Osteocyte (in vitro differentiated cells): ENCODE results near the gene ATXN1L. TPM values are rescaled to one million over a fixed set of nuclear protein-coding genes. Genes with fewer than 3 reads are reported as not detected.
"Not testable (repeated sequence)": the region's sequence is repeated elsewhere in the genome, so short reads cannot be mapped to it uniquely, and the experiment has no call there.

Experiments
- DNase-seq: peaks from one replicate; pipeline ENCODE4 v3.0.0; 2021; ENCODE audit warnings: mixed read lengths; ENCODE audit not compliant: unreplicated experiment; ENCODE audit errors: extremely low spot score
- H3K27ac Mint-ChIP-seq: one replicate; pipeline ENCODE4 v1.8.0; 2021; ENCODE audit warnings: mild to moderate bottlenecking, mixed read lengths; ENCODE audit not compliant: unreplicated experiment
- H3K27me3 Mint-ChIP-seq: one replicate; pipeline ENCODE4 v1.8.0; 2021; ENCODE audit warnings: mixed read lengths; ENCODE audit not compliant: unreplicated experiment
- H3K36me3 Mint-ChIP-seq: one replicate; pipeline ENCODE4 v1.8.0; 2021; ENCODE audit warnings: mixed read lengths; ENCODE audit not compliant: unreplicated experiment
- H3K4me1 Mint-ChIP-seq: one replicate; pipeline ENCODE4 v1.8.0; 2021; ENCODE audit warnings: mixed read lengths; ENCODE audit not compliant: unreplicated experiment
- H3K4me3 Mint-ChIP-seq: one replicate; pipeline ENCODE4 v1.8.0; 2021; ENCODE audit warnings: mild to moderate bottlenecking, moderate library complexity, mixed read lengths; ENCODE audit not compliant: unreplicated experiment
- H3K9me3 Mint-ChIP-seq: one replicate; pipeline ENCODE4 v1.8.0; 2021; ENCODE audit warnings: mixed read lengths; ENCODE audit not compliant: unreplicated experiment
- CTCF ChIP-seq: fragments of 200-600 bp; sonication (generic); IDR thresholded peaks from 2 replicates; pipeline ENCODE4 v1.5.0; 2021; ENCODE audit warnings: antibody characterized with exemption, mild to moderate bottlenecking, moderate library complexity
- total RNA-seq: library from RNA; stranded (reverse); gene quantifications from 2 replicates; pipeline ENCODE4 v1.2.1, GENCODE V29; 2021

Gene ATXN1L
- total RNA-seq, 1 donor from 2014 or later = 30.9 TPM

GRCh38 chr16:71865173-71865863, 19.5 kb downstream of the ATXN1L start:
- Mint-ChIP-seq H3K27ac (no peak overlapping the region), H3K4me1 (no peaks in the 10 kb centered on the region), H3K9me3 (no peaks in the 10 kb centered on the region), H3K36me3 (peaks cover 35% of the 10 kb centered on the region), H3K27me3 (no peaks in the 10 kb centered on the region), H3K4me3 (no peak overlapping the region)
- DNase-seq = no peak
- TF ChIP-seq CTCF = no peak

GRCh38 chr16:71867175-71867574, 21.4 kb downstream of the ATXN1L start:
- DNase-seq, H3K4me1 Mint-ChIP-seq, H3K9me3 Mint-ChIP-seq, H3K27me3 Mint-ChIP-seq, H3K4me3 Mint-ChIP-seq, H3K27ac Mint-ChIP-seq: not testable (repeated sequence)
- H3K36me3 Mint-ChIP-seq = peaks cover 25% of the 10 kb centered on the region

- Mint-ChIP-seq H3K9me3 (no peaks in the 10 kb centered on the region), H3K4me3 (no peak overlapping the region), H3K27me3 (no peaks in the 10 kb centered on the region), H3K27ac (no peak overlapping the region), H3K36me3 (peaks cover 25% of the 10 kb centered on the region), H3K4me1 (no peaks in the 10 kb centered on the region)
- no peak for TF ChIP-seq CTCF
- no peak for DNase-seq
Measured at GRCh38 chr16:71867939-71868338, 22.2 kb downstream of the ATXN1L start.

GRCh38 chr16:71869089-71869488, 23.3 kb downstream of the ATXN1L start:
- peaks cover 22% of the 10 kb centered on the region for H3K36me3 Mint-ChIP-seq
- no peaks in the 10 kb centered on the region for H3K9me3 Mint-ChIP-seq
- no peaks in the 10 kb centered on the region for H3K27me3 Mint-ChIP-seq
- H3K4me3 Mint-ChIP-seq = no peak overlapping the region
- no peaks in the 10 kb centered on the region for H3K4me1 Mint-ChIP-seq
- no peak for DNase-seq
- H3K27ac Mint-ChIP-seq = no peak overlapping the region
- no peak for TF ChIP-seq CTCF

GRCh38 chr16:71870818-71871217, 25.0 kb downstream of the ATXN1L start:
- DNase-seq = no peak
- H3K4me1 Mint-ChIP-seq = no peaks in the 10 kb centered on the region
- H3K4me3 Mint-ChIP-seq = no peak overlapping the region
- no peaks in the 10 kb centered on the region for H3K27me3 Mint-ChIP-seq
- peaks cover 18% of the 10 kb centered on the region for H3K36me3 Mint-ChIP-seq
- H3K9me3 Mint-ChIP-seq = no peaks in the 10 kb centered on the region
- no peak overlapping the region for H3K27ac Mint-ChIP-seq
- no peak for TF ChIP-seq CTCF
